GM21367 (cell line): Measurements from ENCODE around the gene DOCK9.
"Not testable (repeated sequence)": the region's sequence is repeated elsewhere in the genome, so short reads cannot be mapped to it uniquely, and the experiment has no call there.

ENCODE experiments used
- ATAC-seq: cut with Tn5 transposase; IDR thresholded peaks from one replicate; pipeline ENCODE4 v1.9.1; 2021; ENCODE audit not compliant: unreplicated experiment

The DOCK9 gene

GRCh38 chr13:98919566-98919965 lies 58.3 kb downstream of the DOCK9 start:
- ATAC-seq: no peak

- no peak for ATAC-seq
Observed at GRCh38 chr13:98918771-98919170, 59.1 kb downstream of the DOCK9 start.

GRCh38 chr13:98917116-98917515 lies 60.7 kb downstream of the DOCK9 start:
- ATAC-seq: no peak

- ATAC-seq: no peak
Observed at GRCh38 chr13:98916403-98916802, 61.5 kb downstream of the DOCK9 start.

- ATAC-seq: no peak
Observed at GRCh38 chr13:98915981-98916380, 61.9 kb downstream of the DOCK9 start.

GRCh38 chr13:98915563-98915962 lies 62.3 kb downstream of the DOCK9 start:
- no peak for ATAC-seq

GRCh38 chr13:98913741-98914140 lies 64.1 kb downstream of the DOCK9 start:
- no peak for ATAC-seq

- no peak for ATAC-seq
Observed at GRCh38 chr13:98912846-98913245, 65.0 kb downstream of the DOCK9 start.

- no peak for ATAC-seq
Observed at GRCh38 chr13:98910501-98910951, 67.3 kb downstream of the DOCK9 start.

- ATAC-seq: no peak
Observed at GRCh38 chr13:98909016-98909415, 68.8 kb downstream of the DOCK9 start.

- ATAC-seq: no peak
Observed at GRCh38 chr13:98906746-98907502, 70.9 kb downstream of the DOCK9 start.

GRCh38 chr13:98905199-98905598 lies 72.7 kb downstream of the DOCK9 start:
- no peak for ATAC-seq

- ATAC-seq: no peak
Observed at GRCh38 chr13:98900442-98900841, 77.4 kb downstream of the DOCK9 start.

GRCh38 chr13:98897706-98898105 lies 80.2 kb downstream of the DOCK9 start:
- ATAC-seq: no peak

GRCh38 chr13:98896868-98897144 lies 81.1 kb downstream of the DOCK9 start:
- no peak for ATAC-seq

- no peak for ATAC-seq
Observed at GRCh38 chr13:98896083-98896867, 81.6 kb downstream of the DOCK9 start.

GRCh38 chr13:98894814-98895213 lies 83.0 kb downstream of the DOCK9 start:
- not testable (repeated sequence) for ATAC-seq

- no peak for ATAC-seq
Observed at GRCh38 chr13:98893371-98893770, 84.5 kb downstream of the DOCK9 start.

- no peak for ATAC-seq
Observed at GRCh38 chr13:98892821-98893220, 85.0 kb downstream of the DOCK9 start.

GRCh38 chr13:98892077-98892476 lies 85.8 kb downstream of the DOCK9 start:
- ATAC-seq: no peak

- no peak for ATAC-seq
Observed at GRCh38 chr13:98890925-98891324, 86.9 kb downstream of the DOCK9 start.

- no peak for ATAC-seq
Observed at GRCh38 chr13:98890186-98890585, 87.7 kb downstream of the DOCK9 start.
